Skin of body (tissue), 2 donors: ENCODE data around the gene POLE. TPM values are rescaled to one million over a fixed set of nuclear protein-coding genes. Genes with fewer than 3 reads are reported as not detected.
"Not testable (repeated sequence)": the region's sequence is repeated elsewhere in the genome, so short reads cannot be mapped to it uniquely, and the experiment has no call there.

ENCODE experiments used
- DNase-seq: peaks from one replicate; lab custom pipeline; 2025; lab: John Stamatoyannopoulos, UW
- total RNA-seq: library from RNA; depleted of rRNA; stranded (reverse); fragments of >200 nt; gene quantifications from one replicate; pipeline ENCODE4 v1.2.3, GENCODE V29; 2014

POLE gene
- total RNA-seq, 1 donor from 2014 or later = 68.9 TPM

DNA sequence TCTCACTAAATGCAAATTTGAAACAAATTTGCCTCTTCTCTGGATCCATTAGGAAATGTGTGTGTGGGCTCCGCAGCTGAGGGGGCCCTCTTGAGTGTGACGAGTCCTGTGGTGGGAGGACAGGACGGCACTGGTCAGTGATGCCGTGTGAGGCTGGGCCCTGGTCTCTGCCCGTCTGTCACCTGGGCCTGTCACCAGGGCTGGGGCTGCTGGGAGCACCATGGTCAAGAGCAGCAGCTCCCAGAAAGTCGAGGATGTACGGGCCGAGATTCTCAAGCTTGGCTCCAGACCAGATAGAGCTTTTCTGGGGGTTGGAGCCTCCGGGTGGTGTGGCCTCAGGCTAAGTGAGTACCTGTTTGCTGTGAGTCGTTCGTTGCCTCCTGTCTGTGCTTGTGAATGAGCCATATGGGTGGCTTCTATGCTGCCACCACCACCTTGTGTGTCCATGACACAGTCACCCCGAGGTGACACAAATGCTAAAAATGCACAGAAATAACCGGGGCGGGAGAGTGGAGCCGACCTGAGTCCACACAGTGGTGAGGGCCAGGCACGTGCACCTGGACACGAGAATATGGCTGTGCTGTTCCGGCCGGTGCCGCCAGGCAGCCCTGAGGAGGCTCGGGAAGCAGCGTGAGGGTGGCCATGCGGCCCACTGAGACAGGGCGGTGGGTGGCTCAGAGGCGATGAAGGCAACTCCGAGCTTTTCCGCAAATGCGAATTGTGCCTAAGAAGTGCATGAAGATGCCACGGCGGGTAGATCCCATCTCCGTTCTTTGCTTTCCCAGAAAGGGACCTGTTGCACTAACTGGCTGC is 32.2 kb upstream of the POLE start:
- no peak for DNase-seq

- no peak for DNase-seq
Measured at GRCh38 chr12:132718644-132719043, 31.5 kb upstream of the POLE start.

DNA sequence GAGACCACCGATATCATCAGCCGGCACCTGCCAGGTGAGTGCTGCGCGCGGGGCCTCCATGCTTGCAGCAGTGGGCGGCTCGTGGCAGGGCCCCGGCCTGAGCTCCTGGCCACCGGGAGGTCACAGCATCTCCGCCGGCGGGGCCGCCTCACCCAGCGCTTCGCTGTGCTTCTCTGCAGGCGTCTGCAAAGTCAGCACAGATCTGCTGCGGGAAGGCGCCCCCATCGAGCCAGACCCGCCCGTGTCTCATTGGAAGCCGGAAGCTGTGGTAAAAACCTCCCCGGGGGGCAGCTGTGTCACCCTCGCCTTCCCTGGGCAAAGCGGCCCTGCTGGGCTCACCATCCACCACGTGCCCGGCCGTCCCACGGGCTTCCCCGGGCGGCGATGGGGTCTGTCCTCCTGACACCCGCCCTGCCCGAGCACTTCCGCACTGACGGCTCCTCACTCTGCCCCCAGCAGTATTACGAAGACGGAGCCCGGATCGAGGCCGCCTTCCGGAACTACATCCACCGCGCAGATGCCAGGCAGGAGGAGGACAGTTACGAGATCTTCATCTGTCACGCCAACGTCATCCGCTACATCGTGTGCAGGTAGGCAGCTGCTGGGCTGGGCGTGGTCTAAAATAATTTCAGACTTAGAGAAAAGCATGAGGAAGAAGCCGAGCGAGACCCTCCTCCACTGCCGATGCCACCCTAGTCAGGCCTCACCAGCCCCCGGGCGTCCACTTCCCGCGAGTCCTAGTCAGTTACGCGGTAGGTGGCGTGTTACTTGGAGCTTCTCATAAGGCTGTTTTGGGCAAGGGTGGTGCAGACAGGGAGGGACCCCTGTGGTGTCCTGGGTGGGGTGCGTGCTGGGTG is 30.6 kb upstream of the POLE start:
- DNase-seq = no peak

- DNase-seq = no peak
Measured at GRCh38 chr12:132717011-132717410, 29.9 kb upstream of the POLE start.

DNA sequence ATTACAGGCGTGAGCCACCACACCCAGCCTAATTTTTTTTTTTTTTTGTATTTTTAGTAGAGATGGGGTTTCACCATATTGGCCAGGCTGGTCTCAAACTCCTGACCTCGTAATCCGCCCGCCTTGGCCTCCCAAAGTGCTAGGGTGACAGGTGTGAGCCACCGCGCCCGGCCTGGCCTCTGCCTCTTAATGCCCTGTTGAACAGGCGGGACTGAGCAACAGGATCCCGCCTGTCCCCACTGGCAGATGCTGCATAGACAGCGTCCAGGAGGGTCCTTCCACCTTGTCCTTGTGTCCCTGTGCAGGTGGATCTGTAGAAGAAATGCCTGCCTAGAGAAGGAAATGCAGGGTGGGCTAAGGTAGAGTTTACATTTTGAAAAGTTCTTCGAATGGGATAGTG is 29.2 kb upstream of the POLE start:
- DNase-seq = no peak

- no peak for DNase-seq
Measured at GRCh38 chr12:132715874-132716273, 28.7 kb upstream of the POLE start.

DNA sequence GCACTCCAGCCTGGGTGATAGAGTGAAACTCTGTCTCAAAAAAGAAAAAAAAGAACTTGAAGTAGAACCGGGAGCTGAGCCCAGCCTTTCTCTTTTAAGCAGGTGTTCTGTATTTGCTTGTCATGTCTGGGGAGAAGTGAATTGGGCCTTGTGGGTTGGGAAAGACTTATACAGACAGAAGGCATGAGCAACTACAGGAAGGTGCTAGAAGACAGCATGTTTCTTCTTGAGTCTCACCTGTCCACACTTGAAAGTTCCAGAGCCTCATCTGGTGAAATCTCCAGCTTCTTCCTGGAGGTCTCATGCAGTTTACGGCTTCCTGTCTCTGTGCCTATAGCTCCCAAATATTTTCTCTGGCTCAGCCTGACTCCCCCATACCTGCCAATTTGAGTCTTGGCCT is 26.0 kb upstream of the POLE start:
- DNase-seq = no peak

- DNase-seq = no peak
Measured at GRCh38 chr12:132711080-132711843, 24.1 kb upstream of the POLE start.

GRCh38 chr12:132710405-132711079 is 23.4 kb upstream of the POLE start, which contains the start of gene PGAM5:
TSS of gene PGAM5 (plus strand) at chr12:132710842. CDS start at chr12:132710877, 35 bp downstream.
- DNase-seq = peak; percentile 65

DNA sequence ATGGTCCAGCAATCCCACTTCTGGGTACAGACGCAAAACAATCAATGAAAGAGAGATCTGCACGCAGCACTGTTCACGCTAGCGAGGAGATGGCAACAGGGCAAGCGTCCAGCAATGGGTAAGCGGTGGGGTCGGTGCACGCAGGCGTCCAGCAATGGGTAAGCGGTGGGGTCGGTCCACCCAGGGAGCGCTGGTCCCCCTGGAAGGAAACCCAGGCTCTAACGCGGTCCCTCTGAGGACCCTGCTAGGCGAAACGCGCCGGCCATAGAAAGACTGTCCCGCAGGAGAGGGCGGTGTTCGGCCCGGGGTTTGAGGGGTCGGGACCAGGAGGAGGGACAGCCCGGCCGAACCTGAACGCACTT is 22.9 kb upstream of the POLE start:
- no peak for DNase-seq

DNA sequence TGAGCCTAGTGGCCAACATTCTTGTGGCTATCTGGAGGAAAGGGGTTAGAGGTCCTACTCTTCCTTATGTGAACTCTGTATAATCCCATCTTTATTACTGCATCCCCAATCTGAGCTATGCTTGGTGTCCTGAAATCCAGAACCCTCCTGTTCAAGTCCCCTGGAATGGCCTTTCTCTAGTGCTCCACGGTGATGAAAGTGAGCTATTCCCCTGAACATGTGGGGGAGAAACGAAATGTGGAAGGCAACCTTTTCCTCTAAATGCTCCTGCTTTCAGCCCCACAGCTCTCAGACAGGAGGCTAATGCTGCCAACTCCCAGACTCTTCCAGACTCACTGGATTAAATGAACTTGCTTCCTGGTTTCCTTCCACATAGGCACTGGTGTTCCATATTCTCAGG is 21.0 kb upstream of the POLE start:
- no peak for DNase-seq

- no peak for DNase-seq
Measured at GRCh38 chr12:132707241-132707640, 20.1 kb upstream of the POLE start.

GRCh38 chr12:132703641-132704040 is 16.5 kb upstream of the POLE start:
- DNase-seq = no peak

- no peak for DNase-seq
Measured at GRCh38 chr12:132702640-132703039, 15.5 kb upstream of the POLE start.

DNA sequence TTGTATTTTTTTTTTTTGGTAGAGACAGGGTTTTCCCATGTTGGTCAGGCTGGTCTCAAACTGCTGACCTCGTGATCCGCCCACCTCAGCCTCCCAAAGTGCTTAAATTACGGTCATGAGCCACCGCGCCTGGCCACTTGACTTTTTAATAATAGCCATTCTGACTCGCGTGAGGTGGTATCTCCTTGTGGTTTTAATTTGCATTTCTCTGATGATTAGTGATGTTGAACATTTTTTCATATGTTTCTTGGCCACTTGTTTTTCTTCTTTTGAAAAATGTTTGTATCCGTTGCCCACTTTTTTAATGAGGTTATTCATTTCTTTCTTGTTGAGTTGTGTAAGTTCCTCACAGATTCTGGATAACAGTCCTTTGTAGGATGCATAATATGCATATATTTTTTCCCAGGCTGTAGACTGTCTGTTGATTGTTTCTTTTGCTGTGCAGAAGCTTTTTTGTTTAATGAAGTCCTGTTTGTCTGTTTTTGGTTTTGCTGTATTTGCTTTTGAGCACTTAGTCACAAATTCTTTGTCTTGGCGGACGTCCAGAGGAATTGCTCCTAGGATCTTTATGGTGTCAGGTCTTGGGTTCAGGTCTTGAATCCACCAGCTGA is 13.2 kb upstream of the POLE start:
- DNase-seq = no peak

DNA sequence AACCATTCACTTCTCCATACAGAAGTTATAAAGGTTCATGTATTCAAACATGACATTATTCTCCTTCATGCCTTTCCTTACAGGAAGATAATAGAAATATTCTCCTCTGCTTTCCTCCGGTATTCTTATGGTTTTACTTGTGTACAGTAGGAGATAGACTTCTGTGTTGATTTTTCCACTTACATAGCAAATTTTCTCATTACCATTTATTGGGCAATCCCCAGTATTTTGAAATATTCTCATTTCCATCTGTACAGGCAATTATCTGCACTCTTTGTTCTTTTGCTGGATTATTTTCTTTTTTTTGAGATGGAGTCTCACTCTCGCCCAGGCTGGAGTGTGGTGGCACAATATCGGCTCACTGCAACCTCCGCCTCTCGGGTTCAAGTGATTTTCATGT is 11.2 kb upstream of the POLE start:
- no peak for DNase-seq

DNA sequence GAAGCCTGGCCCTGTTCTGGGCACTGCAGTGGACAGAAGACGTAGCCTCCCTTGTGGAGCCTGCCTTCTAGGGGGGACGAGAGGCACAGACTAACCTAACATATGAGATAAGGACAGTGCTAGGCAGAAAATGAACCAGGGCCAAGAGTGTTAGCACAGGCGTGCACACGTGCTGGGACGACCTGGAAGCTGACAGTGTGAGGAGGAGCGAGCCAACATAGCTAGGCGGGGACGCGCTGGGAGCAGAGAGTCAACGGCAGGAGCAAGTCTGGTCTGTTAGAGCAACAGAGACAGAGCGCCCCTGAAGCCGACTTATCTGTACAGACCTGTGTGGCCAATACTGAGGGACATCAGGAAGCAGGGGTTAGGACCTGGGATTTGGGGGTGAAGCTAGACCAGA is 8.3 kb upstream of the POLE start:
- DNase-seq = no peak

DNA sequence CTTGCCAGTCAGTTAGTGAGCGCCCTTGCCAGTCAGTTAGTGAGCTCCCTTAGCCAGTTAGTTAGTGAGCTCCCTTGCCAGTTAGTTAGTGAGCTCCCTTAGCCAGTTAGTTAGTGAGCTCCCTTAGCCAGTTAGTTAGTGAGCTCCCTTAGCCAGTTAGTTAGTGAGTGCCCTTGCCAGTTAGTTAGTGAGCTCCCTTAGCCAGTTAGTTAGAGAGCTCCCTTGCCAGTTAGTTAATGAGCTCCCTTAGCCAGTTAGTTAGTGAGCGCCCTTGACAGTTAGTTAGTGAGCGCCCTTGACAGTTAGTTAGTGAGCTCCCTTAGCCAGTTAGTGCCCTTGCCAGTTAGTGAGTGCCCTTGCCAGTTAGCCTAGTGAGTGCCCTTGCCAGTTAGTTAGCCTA is 7.7 kb upstream of the POLE start:
- not testable (repeated sequence) for DNase-seq

- not testable (repeated sequence) for DNase-seq
Measured at GRCh38 chr12:132692030-132692429, 4.9 kb upstream of the POLE start.

GRCh38 chr12:132690112-132690511 is 3.0 kb upstream of the POLE start:
- DNase-seq = no peak

DNA sequence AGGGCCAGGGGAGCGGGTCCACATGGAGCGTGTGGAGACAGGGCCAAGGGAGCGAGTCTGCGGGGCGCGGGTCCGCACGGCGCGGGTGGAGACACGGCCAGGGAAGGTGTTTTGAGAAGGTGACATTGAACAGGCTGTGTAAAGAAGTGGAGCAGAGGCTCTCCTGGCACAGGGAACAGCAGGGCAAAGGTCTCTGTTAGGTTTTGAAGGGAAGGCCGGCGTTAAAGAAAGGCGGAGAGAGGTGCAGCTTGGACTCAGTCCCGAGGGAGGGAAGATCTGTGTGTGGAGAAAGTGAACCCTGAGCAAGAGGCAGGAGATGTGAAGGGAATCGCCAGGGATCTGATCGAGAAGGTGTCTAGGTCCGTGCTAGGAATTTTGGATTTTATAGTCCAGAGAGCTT is 2.1 kb upstream of the POLE start:
- no peak for DNase-seq
